ENCODE results near the gene LCP1.
A peak's percentile ranks its signal among the peaks of the same experiment; 100 is the strongest.
"Not testable (repeated sequence)": the region's sequence is repeated elsewhere in the genome, so short reads cannot be mapped to it uniquely, and the experiment has no call there.

Gene LCP1

GRCh38 chr13:46181840-46182490 lies at the start of gene LCP1:
TSS of gene LCP1 (minus strand) at chr13:46182177. CDS start at chr13:46159662, 22,515 bp downstream.
- DNase-seq, result peak; percentile 91

GRCh38 chr13:46229251-46229650 lies 47.3 kb upstream of the LCP1 start:
- DNase-seq, result no peak

- not testable (repeated sequence) for DNase-seq
Measured at GRCh38 chr13:46220234-46220633, 38.3 kb upstream of the LCP1 start.

GRCh38 chr13:46214741-46215140 lies 32.8 kb upstream of the LCP1 start:
- not testable (repeated sequence) for DNase-seq

GRCh38 chr13:46213242-46213641 lies 31.3 kb upstream of the LCP1 start:
- no peak for DNase-seq

GRCh38 chr13:46211483-46212351 lies 29.7 kb upstream of the LCP1 start, which contains the start of gene LRRC63:
TSS of gene LRRC63 (plus strand) at chr13:46211928. CDS start at chr13:46213035, 1,107 bp downstream.
- DNase-seq, result peak; percentile 33

GRCh38 chr13:46211116-46211482 lies 29.1 kb upstream of the LCP1 start:
- no peak for DNase-seq

- DNase-seq, result no peak
Measured at GRCh38 chr13:46210362-46211083, 28.5 kb upstream of the LCP1 start.

- no peak for DNase-seq
Measured at GRCh38 chr13:46207828-46208227, 25.9 kb upstream of the LCP1 start.

- DNase-seq, result no peak
Measured at GRCh38 chr13:46206143-46206542, 24.2 kb upstream of the LCP1 start.

GRCh38 chr13:46202966-46203365 lies 21.0 kb upstream of the LCP1 start:
- no peak for DNase-seq

- no peak for DNase-seq
Measured at GRCh38 chr13:46202188-46202795, 20.3 kb upstream of the LCP1 start.

- no peak for DNase-seq
Measured at GRCh38 chr13:46198696-46199193, 16.8 kb upstream of the LCP1 start.

GRCh38 chr13:46197299-46198048 lies 15.5 kb upstream of the LCP1 start:
- no peak for DNase-seq

GRCh38 chr13:46195016-46195415 lies 13.0 kb upstream of the LCP1 start:
- DNase-seq, result no peak

GRCh38 chr13:46192412-46192811 lies 10.4 kb upstream of the LCP1 start:
- no peak for DNase-seq

- no peak for DNase-seq
Measured at GRCh38 chr13:46185634-46186033, 3.7 kb upstream of the LCP1 start.

- DNase-seq, result no peak
Measured at GRCh38 chr13:46184277-46184699, 2.3 kb upstream of the LCP1 start.

GRCh38 chr13:46183018-46183946 lies 1.3 kb upstream of the LCP1 start:
- DNase-seq, result no peak

GRCh38 chr13:46182491-46182877 lies 507 bp upstream of the LCP1 start:
- no peak for DNase-seq

- DNase-seq, result no peak
Measured at GRCh38 chr13:46181377-46181839, 569 bp downstream of the LCP1 start.
